Upper lobe of left lung (tissue), 6 donors: ENCODE results near the gene GPR162. TPM values are rescaled to one million over a fixed set of nuclear protein-coding genes. Genes with fewer than 3 reads are reported as not detected.

Experiments used
- ATAC-seq, 2 donors: fragments of 200-7000 bp; cut with Tn5 transposase; one replicate each; pipeline ENCODE4 v1.9.1; 2022; ENCODE audit warnings: mild to moderate bottlenecking in 2 of 2, moderate library complexity in 2 of 2; ENCODE audit not compliant: low FRiP score in 2 of 2
- DNase-seq, 2 donors: peaks; one replicate each; pipeline ENCODE4 v3.0.0-alpha.2; 2019 to 2020
- H3K27ac ChIP-seq, 4 donors: fragments of 200-600 bp; sonication (generic); one replicate each; pipeline ENCODE4 v1.5.1; 2016 to 2019
- H3K27me3 ChIP-seq, 4 donors: fragments of 200-600 bp; sonication (generic); one replicate each; pipeline ENCODE4 v1.5.1; 2017 to 2019
- H3K36me3 ChIP-seq, 4 donors: fragments of 200-600 bp; sonication (generic); one replicate each; pipeline ENCODE4 v1.5.1; 2016 to 2019
- H3K4me1 ChIP-seq, 4 donors: fragments of 200-600 bp; sonication (generic); one replicate each; pipeline ENCODE4 v1.5.1; 2018 to 2019
- H3K4me3 ChIP-seq, 4 donors: fragments of 200-600 bp; sonication (generic); one replicate each; pipeline ENCODE4 v1.5.1; 2017 to 2019; ENCODE audit warnings: mild to moderate bottlenecking in 2 of 4, moderate library complexity in 1 of 4
- H3K9me3 ChIP-seq, 4 donors: fragments of 200-600 bp; sonication (generic); one replicate each; pipeline ENCODE4 v1.5.1; 2018 to 2019
- EP300 ChIP-seq, 4 donors: sonication (generic); formaldehyde crosslinking; IDR thresholded peaks; one replicate each; pipeline ENCODE4 v1.5.1; 2017; ENCODE audit warnings: antibody characterized with exemption in 4 of 4, control low read depth in 2 of 4
- POLR2A ChIP-seq, 4 donors: fragments of 450-650 bp; IDR thresholded peaks; one replicate each; pipeline ENCODE4 v1.5.1; 2016 to 2017; ENCODE audit warnings: antibody characterized with exemption in 4 of 4, mild to moderate bottlenecking in 2 of 4
- POLR2AphosphoS5 ChIP-seq, 2 donors: sonication (generic); formaldehyde crosslinking; IDR thresholded peaks; one replicate each; pipeline ENCODE4 v1.5.1; 2017; ENCODE audit warnings: antibody characterized with exemption in 2 of 2
- WGBS, 2 donors: methylation state at CpG; one replicate each; pipeline ENCODE4 v1.1.5; 2017 to 2018; 5-methylcytosine and 5-hydroxymethylcytosine counted together
- total RNA-seq, 6 donors: library from RNA; depleted of rRNA in 4 of 6; stranded (reverse); fragments of >200 nt in 4 of 6; gene quantifications; one replicate each; pipeline versions ENCODE4 v1.1.0 to v1.2.1, GENCODE V29; 2016 to 2021
- TF ChIP-seq, protein P1 (sequence below), 6 experiments: fragments of 450-650 bp in 4 of 6; fragments of 200-600 bp in 2 of 6; sonication (generic) in 2 of 6; IDR thresholded peaks; one replicate each; pipeline ENCODE4 v1.5.1; 2016 to 2019; ENCODE audit warnings: antibody characterized with exemption in 6 of 6
- donor health status: DM: no; HTN: no; CAD: no; lungs with moderate emphysema.
- donor health status: DM: no; HTN: yes; CAD: no; lungs with severe emphysema.

Gene GPR162
- total RNA-seq, 6 donors from 2014 or later: 8.1 to 47.1 (median 16.5) TPM

DNA sequence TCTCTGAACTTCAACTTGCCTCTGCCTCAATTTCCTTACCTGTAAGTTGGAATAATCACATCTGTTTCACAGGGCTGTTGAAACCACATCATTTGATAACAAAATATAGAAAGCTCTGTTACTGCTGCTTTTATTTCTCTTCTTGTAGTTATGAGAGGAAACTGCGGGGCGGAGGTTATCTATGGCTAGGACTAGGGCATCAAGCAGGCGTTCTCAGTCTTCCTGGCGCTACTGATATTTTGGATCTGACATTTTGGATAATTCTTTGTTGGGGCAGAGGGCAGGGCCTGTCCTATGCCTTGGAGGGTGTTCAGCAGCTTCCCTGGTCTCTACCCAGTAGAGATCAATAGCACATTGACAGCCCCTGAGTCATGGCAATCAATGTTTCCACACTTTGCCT is 10.5 kb downstream of the GPR162 start:
- ATAC-seq (no peak), DNase-seq (no peak)
- WGBS, 2 donors: 89 to 95% methylated on average over 4 of the region's 4 CpGs
- H3K4me3 ChIP-seq: no peak overlapping the region
- H3K36me3 ChIP-seq: peaks cover 0 to 10% (median 0%) of the 10 kb centered on the region in 4 donors
- no peak overlapping the region for H3K27ac ChIP-seq
- H3K4me1 ChIP-seq: peaks cover 14 to 28% (median 22%) of the 10 kb centered on the region in 4 donors
- TF ChIP-seq POLR2A (IDR thresholded peaks at IDR 0.05): no peak
- no peak for TF ChIP-seq EP300 (IDR thresholded peaks at IDR 0.05)
- TF ChIP-seq POLR2AphosphoS5 (IDR thresholded peaks at IDR 0.05): no peak
- TF ChIP-seq, protein P1, sequence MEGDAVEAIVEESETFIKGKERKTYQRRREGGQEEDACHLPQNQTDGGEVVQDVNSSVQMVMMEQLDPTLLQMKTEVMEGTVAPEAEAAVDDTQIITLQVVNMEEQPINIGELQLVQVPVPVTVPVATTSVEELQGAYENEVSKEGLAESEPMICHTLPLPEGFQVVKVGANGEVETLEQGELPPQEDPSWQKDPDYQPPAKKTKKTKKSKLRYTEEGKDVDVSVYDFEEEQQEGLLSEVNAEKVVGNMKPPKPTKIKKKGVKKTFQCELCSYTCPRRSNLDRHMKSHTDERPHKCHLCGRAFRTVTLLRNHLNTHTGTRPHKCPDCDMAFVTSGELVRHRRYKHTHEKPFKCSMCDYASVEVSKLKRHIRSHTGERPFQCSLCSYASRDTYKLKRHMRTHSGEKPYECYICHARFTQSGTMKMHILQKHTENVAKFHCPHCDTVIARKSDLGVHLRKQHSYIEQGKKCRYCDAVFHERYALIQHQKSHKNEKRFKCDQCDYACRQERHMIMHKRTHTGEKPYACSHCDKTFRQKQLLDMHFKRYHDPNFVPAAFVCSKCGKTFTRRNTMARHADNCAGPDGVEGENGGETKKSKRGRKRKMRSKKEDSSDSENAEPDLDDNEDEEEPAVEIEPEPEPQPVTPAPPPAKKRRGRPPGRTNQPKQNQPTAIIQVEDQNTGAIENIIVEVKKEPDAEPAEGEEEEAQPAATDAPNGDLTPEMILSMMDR (IDR thresholded peaks at IDR 0.05): no peak
- H3K9me3 ChIP-seq: no peaks in the 10 kb centered on the region
- peaks cover 0 to 19% (median 3%) of the 10 kb centered on the region in 4 donors for H3K27me3 ChIP-seq

DNA sequence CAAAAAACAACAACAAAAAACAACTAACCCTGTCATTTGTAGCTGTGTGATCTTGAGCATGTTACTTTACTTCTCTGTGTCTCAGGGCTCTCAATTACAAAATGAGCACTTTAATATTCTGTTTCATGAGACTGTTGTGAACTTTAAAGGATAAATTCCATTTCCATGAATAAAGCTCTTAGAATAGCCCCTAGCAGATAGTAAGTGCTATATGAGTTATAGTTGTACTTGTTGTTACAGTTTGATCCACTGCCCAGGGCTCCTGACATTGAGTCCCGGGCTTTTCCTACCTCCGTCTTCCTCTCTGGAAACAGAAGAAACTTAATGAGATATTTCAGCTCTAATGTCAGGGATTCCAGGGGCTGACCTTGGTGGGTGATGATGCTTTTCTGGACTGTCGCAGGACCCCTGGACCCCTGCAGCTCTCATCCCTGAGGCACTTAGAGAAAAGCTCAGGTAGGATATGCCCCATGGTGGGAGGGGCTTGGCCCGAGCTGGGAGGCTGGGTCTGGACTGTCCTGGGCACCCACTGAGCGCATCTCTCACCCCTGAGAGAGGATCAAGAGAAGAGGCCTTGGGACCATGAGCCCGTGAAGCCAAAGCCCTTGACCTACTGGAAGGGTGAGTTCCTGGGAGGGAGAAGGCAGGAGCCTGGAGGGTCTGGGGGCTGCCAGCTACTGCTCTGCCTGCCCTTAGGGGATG is 11.7 kb downstream of the GPR162 start:
- H3K36me3 ChIP-seq: peaks cover 0 to 22% (median 0%) of the 10 kb centered on the region in 4 donors
- 81 to 88% methylated on average over 3 to 6 of the region's 6 CpGs for WGBS, 2 donors
- H3K4me3 ChIP-seq: no peak overlapping the region
- peaks cover 5 to 17% (median 12%) of the 10 kb centered on the region in 4 donors for H3K4me1 ChIP-seq
- no peak overlapping the region for H3K27ac ChIP-seq
- no peak for DNase-seq
- no peaks in the 10 kb centered on the region for H3K9me3 ChIP-seq
- ATAC-seq: no peak
- peaks cover 0 to 14% (median 3%) of the 10 kb centered on the region in 4 donors for H3K27me3 ChIP-seq
- TF ChIP-seq, protein P1 (IDR thresholded peaks at IDR 0.05): no peak
- TF ChIP-seq POLR2A (IDR thresholded peaks at IDR 0.05): no peak
- TF ChIP-seq POLR2AphosphoS5 (IDR thresholded peaks at IDR 0.05): no peak
- no peak for TF ChIP-seq EP300 (IDR thresholded peaks at IDR 0.05)

DNA sequence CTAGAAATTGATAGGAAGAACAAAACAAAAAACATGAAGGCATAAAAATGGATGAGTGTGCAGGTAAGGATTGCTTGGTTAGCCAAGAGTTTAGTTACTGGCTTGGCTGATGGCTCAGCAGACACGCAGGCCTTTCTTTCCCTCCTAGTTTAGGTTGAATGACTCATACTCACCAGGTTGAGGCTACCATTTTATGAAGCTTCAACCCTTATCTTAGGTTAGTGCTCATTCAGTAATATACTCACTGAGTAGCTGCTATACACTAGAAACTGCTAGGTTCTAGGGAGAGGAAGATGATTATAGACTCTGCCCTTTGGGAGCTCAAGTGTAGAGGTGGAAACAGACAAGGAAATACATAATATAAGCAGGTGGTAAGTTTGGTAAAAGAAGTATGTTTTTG is 12.6 kb downstream of the GPR162 start:
- H3K27ac ChIP-seq: no peak overlapping the region
- TF ChIP-seq EP300 (IDR thresholded peaks at IDR 0.05) (no peak), POLR2A (IDR thresholded peaks at IDR 0.05) (no peak)
- 87 to 100% methylated on average over 1 of the region's 1 CpG for WGBS, 2 donors
- H3K4me3 ChIP-seq: no peak overlapping the region
- peaks cover 0 to 26% (median 0%) of the 10 kb centered on the region in 4 donors for H3K36me3 ChIP-seq
- no peak for DNase-seq
- H3K9me3 ChIP-seq: no peaks in the 10 kb centered on the region
- H3K27me3 ChIP-seq: peaks cover 0 to 4% (median 0%) of the 10 kb centered on the region in 4 donors
- H3K4me1 ChIP-seq: peaks cover 4 to 9% (median 4%) of the 10 kb centered on the region in 4 donors
- ATAC-seq: no peak

DNA sequence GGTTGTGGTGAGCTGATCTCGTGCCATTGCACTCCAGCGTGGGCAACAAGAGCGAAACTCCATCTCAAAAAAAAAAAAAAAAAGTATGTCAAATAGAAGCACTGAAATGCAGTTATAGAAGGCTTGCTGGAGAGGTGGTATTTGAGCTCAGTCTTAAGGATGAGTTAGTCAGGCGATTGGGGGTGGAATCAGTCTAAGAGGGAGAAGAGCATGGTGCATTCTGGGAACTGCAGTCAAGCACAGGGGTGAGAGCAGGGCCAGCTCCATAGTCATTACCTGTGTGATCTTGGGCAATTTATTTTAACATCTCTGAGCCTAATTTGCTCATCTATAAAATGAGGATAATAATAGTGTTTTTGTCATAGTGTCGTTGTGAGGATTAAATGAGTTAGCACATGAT is 13.3 kb downstream of the GPR162 start:
- ATAC-seq (no peak), DNase-seq (no peak)
- TF ChIP-seq, protein P1 (IDR thresholded peaks at IDR 0.05): no peak
- no peak for TF ChIP-seq POLR2AphosphoS5 (IDR thresholded peaks at IDR 0.05)
- TF ChIP-seq EP300 (IDR thresholded peaks at IDR 0.05): no peak
- no peak for TF ChIP-seq POLR2A (IDR thresholded peaks at IDR 0.05)
- Histone ChIP-seq H3K4me3 (no peak overlapping the region), H3K36me3 (peaks cover 0 to 27% (median 0%) of the 10 kb centered on the region in 4 donors), H3K9me3 (no peaks in the 10 kb centered on the region), H3K27ac (no peak overlapping the region), H3K4me1 (peaks cover 0 to 5% (median 0%) of the 10 kb centered on the region in 4 donors), H3K27me3 (no peaks in the 10 kb centered on the region)
- 79 to 86% methylated on average over 5 of the region's 5 CpGs for WGBS, 2 donors

DNA sequence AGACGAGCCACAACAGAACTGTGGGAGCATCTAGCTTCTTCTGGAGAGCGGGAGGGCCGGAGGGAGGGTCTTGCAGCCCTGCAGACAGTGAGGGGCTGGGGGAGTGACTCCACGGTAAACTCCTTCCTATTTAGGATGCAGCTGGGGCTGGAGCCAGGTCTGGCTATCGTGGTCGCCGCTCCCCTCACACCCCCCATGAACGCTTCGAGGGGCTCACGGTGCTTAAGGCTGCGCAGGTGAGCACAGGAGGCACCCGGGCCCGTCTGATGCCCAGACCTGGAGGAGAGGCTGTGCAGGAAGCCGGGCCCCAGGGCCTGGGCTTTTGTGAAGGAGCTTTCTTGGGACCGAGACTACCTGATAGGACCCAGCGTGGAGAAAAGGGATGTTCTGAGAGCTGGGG is 15.2 kb downstream of the GPR162 start:
- Histone ChIP-seq H3K27me3 (no peaks in the 10 kb centered on the region), H3K27ac (no peak overlapping the region), H3K36me3 (peaks cover 0 to 27% (median 0%) of the 10 kb centered on the region in 4 donors), H3K4me3 (no peak overlapping the region), H3K4me1 (peaks cover 0 to 5% (median 0%) of the 10 kb centered on the region in 4 donors), H3K9me3 (no peaks in the 10 kb centered on the region)
- DNase-seq (no peak), ATAC-seq (no peak)
- no peak for TF ChIP-seq POLR2AphosphoS5 (IDR thresholded peaks at IDR 0.05)
- TF ChIP-seq POLR2A (IDR thresholded peaks at IDR 0.05): no peak
- TF ChIP-seq, protein P1 (IDR thresholded peaks at IDR 0.05): no peak
- no peak for TF ChIP-seq EP300 (IDR thresholded peaks at IDR 0.05)
- 86 to 100% methylated on average over 6 to 16 of the region's 16 CpGs for WGBS, 2 donors
